ENCODE results near the gene GLRX2.

DNA sequence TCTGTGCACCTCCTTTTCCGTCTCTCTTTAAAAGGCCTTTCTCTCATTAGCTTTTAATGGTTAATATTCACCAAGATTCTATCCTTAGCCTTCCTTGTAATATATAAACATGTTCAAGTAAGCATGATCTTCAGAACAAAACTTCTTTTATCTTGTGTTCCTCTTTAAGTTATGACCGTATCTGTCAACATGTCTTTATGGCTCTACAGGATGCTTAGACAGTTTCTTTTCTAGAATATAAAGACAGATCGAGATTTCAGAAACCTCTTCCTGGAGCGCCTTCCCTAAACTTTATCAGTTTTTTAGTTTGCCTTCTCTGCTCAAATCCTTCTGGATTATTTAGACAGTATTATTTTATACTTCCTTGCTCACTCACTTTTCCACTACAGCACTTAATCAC, 38.6 kb downstream of the GLRX2 start:
- TF ChIP-seq POLR2A (IDR thresholded peaks at IDR 0.05): no peak
- TF ChIP-seq CTCF (IDR thresholded peaks at IDR 0.05): no peak

Data from ovary (tissue), 3 donors.